A673 (cell line): ENCODE measurements around the gene PRIMPOL.

Experiments
- CTCF ChIP-seq: fragments of 300-800, 200-600 bp; sonication (generic); conservative IDR thresholded peaks from 2 replicates; pipeline ENCODE4 v1.5.1; 2017; ENCODE audit warnings: low read depth, mild to moderate bottlenecking, antibody characterized with exemption, low read length, moderate library complexity, mixed read lengths
- EZH2 ChIP-seq: fragments of 200-600 bp; sonication (generic); IDR thresholded peaks from 2 replicates; pipeline ENCODE4 v1.6.1; 2017; ENCODE audit warnings: borderline replicate concordance, low read depth, mild to moderate bottlenecking, mixed read lengths, antibody characterized with exemption, low read length; ENCODE audit not compliant: poor library complexity, severe bottlenecking

- TF ChIP-seq CTCF = no peak
- TF ChIP-seq EZH2 = no peak
Measured at GRCh38 chr4:184719407-184719806, 69.9 kb downstream of the PRIMPOL start.
